Esophagus muscularis mucosa (tissue), 3 donors: ENCODE results near the gene PKNOX1.
"Not testable (repeated sequence)": the region's sequence is repeated elsewhere in the genome, so short reads cannot be mapped to it uniquely, and the experiment has no call there.

Source experiments
- CTCF ChIP-seq, 3 experiments: fragments of 200-600 bp in 2 of 3; fragments of 450-650 bp in 1 of 3; sonication (generic) in 2 of 3; IDR thresholded peaks; one replicate each; pipeline ENCODE4 v1.5.1; 2017 to 2019; ENCODE audit warnings: antibody characterized with exemption in 3 of 3, mild to moderate bottlenecking in 2 of 3, moderate library complexity in 1 of 3
- POLR2A ChIP-seq: fragments of 450-650 bp; IDR thresholded peaks from one replicate; pipeline ENCODE4 v1.6.1; 2017; ENCODE audit warnings: antibody characterized with exemption, moderate library complexity, mild to moderate bottlenecking, low read depth
- POLR2AphosphoS5 ChIP-seq, 2 donors: sonication (generic); formaldehyde crosslinking; IDR thresholded peaks; one replicate each; pipeline ENCODE4 v1.6.1; 2017; ENCODE audit warnings: antibody characterized with exemption in 2 of 2

DNA sequence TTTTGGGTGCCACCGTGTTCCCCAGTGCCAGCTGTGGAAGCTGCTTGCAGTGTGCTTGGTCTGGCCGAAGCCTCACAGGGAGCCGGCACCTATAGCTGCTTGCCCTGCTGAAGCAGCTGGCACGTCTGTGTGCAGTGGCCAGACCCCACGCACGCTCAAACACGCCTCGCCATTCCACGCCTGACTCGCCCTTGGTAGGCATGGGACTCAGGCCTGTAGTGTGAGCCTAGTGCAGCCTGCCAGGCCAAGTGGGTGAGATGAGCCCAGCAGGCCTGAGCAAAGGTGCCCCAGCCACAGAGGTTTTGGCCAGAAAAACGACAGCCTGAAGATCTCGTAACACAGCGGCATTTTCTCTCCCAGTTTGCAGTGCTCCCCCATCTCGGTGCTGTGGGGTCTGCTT is 68.9 kb downstream of the PKNOX1 start:
- not testable (repeated sequence) for TF ChIP-seq CTCF (IDR thresholded peaks at IDR 0.05); POLR2A; POLR2AphosphoS5 (IDR thresholded peaks at IDR 0.05)
